HG02840 (cell line): ENCODE results near the gene POLR3H.

Experiments used
- ATAC-seq: cut with Tn5 transposase; IDR thresholded peaks from one replicate; pipeline ENCODE4 v1.9.1; 2021; ENCODE audit warnings: mild to moderate bottlenecking, moderate library complexity, moderate number of reproducible peaks; ENCODE audit not compliant: unreplicated experiment, low FRiP score

POLR3H gene

DNA sequence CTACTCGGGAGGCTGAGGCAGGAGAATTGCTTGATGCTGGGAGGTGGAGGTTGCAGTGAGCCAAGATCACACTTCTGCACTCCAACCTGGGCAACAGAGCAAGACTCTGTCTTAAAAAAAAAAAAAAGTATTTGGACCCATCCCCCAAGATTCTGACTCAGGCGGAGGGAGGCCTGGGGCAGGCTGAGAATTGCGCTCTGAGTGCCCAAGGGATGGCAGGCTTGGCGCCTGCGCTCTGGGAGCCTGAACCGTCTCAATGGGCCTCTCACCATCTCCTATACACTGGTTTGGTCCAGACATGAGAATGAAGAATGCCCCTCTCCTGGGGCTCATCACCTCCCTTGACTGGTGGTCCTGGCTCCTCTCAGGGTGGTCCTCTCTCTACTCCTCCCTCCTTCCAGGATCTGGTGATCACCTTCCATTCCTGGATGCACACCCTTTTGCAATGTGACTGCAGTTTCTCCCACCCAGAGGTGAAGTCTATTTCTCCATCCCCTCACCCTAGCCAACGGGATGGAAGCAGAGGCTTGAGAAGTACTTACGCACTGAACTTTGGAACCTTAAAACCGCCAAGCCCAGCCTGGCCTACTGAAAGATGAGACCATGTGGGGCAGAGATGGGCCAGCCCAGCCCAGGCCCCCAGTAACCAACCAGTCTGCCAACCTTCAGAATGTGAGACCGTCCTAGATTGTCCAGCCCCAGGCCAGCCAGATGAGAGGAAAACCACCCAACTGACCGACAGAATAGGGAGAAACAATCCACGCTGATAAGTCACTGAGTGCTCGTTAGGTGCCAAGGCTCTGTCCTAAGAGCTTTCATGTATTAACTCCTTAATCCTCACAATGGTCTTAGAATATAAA is 4.9 kb downstream of the POLR3H start:
- ATAC-seq: no peak

DNA sequence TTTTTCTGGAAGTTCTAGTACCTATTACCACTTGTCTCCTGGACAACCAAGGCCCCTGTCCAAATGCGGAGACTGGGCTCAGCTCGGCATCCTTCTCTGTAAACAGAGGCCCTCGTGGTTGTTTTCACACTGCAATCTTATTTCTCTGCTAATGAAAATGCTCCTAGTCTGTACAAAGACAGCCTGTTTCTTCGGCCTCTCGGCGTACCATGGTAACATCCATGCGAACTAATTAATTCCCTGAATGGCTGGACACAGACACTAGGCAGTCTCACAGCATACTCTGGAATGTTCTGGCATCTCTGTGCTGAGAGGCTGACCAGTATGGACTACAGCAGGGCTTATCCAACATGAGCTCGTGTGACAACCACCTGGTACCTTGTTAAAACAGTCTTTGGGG is 5.7 kb downstream of the POLR3H start:
- ATAC-seq: no peak

DNA sequence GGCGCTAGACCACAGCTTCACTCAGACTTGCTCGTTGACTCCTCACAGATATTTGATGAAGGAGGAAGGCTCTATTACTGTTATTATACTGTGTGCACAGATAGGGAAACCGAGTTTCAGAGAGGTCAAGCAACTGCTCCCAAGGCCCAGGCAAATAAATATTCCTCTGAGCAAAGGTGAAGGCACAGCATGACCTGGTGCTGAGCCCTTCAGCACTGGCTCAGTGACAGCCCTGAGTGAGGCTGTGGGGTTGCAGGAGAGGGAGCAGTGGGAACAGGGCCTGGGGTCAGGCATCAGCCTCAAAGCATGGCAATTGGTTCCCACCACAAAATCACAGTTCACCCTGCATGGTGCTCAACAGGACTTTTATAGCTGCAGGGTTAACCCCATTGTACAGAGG is 7.1 kb downstream of the POLR3H start:
- no peak for ATAC-seq

DNA sequence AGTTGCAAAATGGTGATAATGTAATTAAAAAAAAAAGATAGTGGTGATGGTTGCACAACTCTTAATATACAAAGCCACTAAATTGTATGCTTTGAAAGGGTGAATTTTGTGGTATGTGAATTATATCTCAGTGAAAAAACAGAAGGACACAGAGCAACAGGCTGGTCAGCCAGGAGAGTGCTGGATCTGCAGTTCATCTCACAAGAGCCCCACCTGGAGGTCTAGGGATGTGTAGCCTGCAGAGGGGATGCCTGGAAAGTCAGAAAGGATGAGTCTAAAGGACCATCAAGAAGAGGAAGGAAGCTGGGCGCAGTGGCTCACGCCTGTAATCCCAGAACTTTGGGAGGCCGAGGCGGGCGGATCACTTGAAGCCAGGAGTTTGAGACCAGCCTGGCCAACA is 9.0 kb downstream of the POLR3H start:
- no peak for ATAC-seq

DNA sequence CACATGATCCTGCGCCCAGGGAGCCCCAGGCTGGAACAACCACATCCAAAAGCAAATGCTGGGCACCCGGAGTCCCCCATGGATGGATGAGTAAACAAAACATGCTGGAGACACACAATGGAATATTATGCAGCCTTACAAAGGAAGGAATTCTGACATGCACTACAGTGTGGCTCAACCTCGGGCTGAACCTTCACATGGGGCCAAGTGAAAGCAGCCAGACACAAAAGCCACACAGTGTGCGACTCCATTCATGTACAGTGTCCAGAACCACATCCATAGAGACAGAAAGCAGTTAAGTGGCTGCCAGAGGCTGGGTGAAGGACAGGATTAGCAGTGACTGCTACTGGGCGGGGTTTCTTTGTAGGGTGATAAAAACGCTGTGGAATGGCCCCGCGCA is 10.1 kb downstream of the POLR3H start:
- no peak for ATAC-seq

DNA sequence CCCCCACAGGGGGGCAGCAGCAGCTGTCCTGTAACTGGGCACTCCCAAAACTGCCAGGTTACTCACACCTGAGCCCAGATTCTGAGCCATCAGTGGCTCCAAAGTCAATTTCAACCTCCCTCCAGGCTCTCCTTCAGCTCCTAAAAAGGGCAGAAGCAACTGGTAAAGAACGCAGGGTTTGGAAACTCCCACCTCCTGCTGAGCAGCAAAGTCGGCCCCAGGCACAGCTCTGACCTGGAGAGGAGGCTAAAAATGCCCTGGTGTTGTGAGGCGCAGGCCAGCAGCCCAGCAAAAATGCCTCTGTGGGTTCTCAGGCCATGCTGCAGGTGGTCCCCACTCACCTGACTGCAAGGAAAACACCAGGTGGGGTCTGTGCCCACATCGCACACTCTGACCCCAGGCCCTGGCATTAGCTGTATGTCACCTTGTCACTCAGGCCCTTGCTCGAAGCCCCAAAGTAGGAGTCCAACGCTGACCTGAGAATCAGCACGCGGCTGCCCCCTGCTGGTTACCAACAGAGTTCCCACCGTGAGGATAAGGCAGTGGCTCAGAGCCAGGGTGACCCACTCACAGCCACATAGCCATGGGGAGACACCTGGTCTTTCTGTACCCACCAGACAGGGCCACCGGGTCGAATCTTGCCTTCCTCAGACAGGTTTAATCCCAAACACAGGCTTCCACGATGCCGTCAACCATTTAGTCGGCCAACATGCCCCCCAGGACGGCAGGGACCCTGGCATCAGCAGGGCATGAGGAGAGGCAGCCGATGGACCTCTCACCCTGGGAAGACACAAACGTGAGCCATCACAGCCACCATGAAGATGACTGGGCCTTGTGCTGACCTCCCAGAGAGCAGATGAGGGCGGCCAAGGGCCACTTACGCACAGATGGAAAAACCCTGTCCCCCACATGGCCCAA is 11.1 kb downstream of the POLR3H start:
- no peak for ATAC-seq

DNA sequence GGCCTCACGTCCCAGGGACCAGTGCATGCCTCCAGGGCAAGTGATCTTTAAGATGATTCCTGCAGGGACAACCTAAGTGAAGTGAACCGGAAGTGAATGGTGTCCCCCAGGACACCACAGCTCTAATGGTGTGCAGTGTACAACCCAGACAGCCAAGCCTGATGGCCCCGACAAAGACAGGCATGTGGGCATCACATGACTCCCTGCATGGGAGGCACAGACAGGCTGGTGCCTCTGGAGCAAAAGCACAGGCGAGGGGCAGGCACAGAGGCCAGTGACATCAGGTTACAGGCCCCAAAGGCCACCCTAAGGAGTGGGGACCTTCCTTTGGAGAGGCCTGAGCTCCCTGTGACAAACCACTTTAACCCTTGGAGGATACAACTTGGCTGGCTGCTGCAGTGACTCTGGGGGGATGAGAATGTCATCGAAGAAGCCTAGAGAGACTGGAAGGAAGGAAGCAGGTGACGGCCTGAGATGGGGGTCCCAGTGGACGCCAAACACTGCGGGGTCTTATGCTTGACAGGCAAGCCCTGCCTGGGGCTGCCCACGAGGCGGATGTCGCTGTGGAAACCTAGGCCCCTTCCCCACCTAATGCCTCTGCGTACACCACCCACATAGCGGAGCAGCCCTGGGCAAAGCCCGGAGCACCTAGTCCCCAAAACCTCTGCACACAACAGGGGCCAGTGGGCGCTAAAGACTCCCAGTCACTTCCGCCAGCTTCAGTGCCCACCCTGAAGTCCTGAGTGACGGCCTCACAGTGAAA is 12.4 kb downstream of the POLR3H start:
- ATAC-seq: no peak

DNA sequence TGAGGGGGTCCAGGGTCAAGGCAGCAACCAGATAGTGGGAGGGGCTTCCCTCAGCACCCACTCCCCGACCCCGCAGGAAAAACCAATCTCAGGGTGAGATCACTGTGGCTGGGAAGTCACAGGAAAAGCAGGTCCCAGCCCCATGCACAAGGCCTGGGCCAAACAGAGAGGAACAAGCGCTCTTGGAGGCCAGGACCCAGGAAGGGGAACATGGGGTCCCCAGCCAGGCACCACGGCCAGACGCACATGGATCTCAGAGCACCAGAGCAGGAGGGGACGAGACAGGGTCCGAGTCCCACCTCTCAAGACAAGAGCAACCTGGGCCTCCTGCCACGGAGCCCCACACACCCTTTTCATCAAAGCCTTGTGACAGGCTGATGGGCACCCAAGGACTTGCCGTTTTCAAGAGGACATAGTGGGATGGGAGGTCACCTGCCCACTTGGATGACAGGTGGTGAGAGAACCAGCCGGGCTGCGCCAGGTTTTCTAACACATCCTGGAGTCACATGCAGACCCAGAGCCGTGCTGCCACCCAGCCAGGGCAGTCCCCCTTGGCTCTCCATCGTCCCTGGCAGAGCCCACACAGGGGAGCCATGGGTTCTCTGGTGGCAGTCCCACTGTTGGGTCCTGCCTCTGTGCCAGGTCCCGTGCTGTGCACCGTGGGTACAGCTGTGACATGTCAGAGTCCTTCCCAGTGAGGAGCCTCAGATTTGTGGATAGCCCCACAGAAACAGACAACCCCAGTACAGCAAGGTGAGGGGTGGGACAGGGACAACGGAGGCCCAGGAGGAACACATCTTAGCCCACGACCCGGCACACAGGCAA is 13.2 kb downstream of the POLR3H start:
- no peak for ATAC-seq

GRCh38 chr22:41528938-41529561 is 15.2 kb downstream of the POLR3H start:
- no peak for ATAC-seq

- ATAC-seq: no peak
These were observed 16.0 kb downstream of the POLR3H start for GRCh38 chr22:41528132-41528766.

DNA sequence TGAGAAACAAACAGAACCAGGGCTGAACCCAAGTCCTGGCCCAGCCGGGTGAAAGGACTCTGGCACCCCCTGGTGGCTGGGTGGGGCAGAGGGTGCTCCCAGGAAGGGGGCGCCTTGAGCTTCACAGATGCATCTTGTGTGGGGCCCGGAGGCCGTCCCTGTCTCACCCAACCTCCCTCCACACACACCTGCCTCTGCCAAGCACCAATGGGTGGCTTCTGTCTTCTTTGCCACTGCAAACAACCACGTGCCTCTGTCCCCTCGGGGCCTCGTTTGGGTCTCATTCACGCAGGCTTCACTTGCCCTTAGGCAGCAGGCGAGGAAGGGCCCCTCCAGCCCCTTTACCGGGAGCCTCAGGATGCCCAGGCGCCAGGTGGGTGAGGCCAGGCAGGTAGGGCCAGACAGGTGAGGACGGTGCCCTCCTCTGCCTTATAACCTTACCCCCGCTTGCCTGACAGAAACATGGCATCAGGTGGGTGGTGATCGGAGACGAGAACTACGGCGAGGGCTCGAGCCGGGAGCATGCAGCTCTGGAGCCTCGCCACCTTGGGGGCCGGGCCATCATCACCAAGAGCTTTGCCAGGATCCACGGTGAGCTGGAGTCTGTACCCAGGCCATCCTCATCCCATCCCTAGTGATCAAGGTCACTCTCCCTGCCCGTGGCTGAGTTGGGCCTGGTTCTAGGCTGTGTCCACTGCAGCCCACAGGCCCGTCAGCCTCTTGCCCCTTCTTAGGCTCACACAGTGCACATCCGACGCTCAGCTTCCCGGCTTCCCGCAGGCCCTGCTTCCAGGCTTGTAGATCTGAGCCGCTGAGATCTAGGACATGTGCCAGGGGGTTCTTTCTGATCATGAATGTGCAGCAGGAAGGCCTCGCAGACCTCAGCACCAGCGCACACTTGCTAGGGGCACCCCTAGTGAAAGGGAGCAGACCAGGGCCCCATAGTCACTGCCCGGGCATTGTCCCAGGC is 17.2 kb downstream of the POLR3H start:
- no peak for ATAC-seq

DNA sequence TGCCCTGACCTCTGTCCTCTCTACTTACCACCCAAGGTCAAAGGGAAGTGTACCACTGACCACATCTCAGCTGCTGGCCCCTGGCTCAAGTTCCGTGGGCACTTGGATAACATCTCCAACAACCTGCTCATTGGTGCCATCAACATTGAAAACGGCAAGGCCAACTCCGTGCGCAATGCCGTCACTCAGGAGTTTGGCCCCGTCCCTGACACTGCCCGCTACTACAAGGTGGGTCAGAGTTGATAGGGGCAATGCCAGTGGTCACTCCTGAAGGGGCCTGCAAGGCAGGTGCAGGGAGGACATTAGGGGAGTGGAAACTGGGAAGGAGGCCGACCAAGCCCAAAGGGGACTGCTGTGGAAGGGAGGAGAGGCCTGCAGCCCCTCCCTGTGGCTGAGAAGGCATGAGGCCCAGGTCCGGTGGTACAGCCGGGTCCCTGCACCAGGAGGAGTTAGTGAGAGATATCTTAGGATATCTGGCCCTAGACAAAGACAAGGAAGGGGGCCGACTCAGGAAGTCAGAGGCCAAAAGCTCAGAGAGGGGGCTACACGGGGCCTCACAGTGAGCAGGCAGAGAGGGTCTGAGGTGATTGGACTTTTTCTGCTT is 17.9 kb downstream of the POLR3H start:
- no peak for ATAC-seq

GRCh38 chr22:41525450-41526225 is 18.6 kb downstream of the POLR3H start:
- no peak for ATAC-seq

DNA sequence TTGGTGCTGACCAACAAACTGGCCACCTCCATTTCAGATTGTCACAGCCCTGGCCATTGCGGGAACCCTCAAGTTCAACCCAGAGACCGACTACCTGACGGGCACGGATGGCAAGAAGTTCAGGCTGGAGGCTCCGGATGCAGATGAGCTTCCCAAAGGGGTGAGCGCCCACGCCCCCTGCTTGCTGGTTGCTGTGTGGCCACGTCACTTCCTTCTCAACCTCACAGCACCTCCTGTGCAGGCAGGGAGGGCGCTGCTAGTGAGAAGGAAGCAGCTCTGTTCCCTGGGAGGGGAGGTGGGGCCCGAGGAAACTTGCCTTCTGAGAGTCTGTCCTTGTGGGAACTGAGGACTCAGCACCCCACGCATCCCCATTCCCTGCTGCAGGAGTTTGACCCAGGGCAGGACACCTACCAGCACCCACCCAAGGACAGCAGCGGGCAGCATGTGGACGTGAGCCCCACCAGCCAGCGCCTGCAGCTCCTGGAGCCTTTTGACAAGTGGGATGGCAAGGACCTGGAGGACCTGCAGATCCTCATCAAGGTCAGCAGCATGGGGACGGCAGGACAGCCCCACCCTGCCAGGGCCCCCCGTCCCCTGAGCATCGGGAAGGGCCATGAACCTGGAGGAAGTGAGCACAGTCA is 19.3 kb downstream of the POLR3H start:
- no peak for ATAC-seq

GRCh38 chr22:41524251-41524661 is 20.0 kb downstream of the POLR3H start:
- ATAC-seq: no peak
